Hepatocyte (in vitro differentiated cells): Measurements from ENCODE around the gene MAP2K7. TPM values are rescaled to one million over a fixed set of nuclear protein-coding genes. Genes with fewer than 3 reads are reported as not detected.

Source experiments
- DNase-seq: peaks from one replicate; pipeline ENCODE4 v3.0.0-alpha.2; 2016; ENCODE audit warnings: low spot score
- H2AFZ ChIP-seq: fragments of 200-600 bp; sonication (generic); 2 replicates; pipeline ENCODE4 v1.6.0; 2016; ENCODE audit warnings: antibody characterized with exemption, mild to moderate bottlenecking
- H3K27ac ChIP-seq: fragments of 200-600 bp; sonication (generic); 2 replicates; pipeline ENCODE4 v1.5.1; 2016; ENCODE audit warnings: mild to moderate bottlenecking
- H3K27me3 ChIP-seq: fragments of 200-600 bp; sonication (generic); 2 replicates; pipeline ENCODE4 v1.6.1; 2016
- H3K36me3 ChIP-seq: fragments of 200-600 bp; sonication (generic); replicated peaks from 2 replicates; pipeline ENCODE4 v1.5.1; 2016; ENCODE audit warnings: low read depth; ENCODE audit not compliant: insufficient read depth
- H3K4me1 ChIP-seq: fragments of 200-600 bp; sonication (generic); 2 replicates; pipeline ENCODE4 v1.5.1; 2016; ENCODE audit warnings: mild to moderate bottlenecking, moderate library complexity; ENCODE audit not compliant: insufficient read depth
- H3K4me2 ChIP-seq: fragments of 200-600 bp; sonication (generic); 2 replicates; pipeline ENCODE4 v1.6.0; 2016
- H3K4me3 ChIP-seq: fragments of 200-600 bp; sonication (generic); 2 replicates; pipeline ENCODE4 v1.5.1; 2016; ENCODE audit warnings: mild to moderate bottlenecking
- H3K79me2 ChIP-seq: fragments of 200-600 bp; sonication (generic); 2 replicates; pipeline ENCODE4 v1.6.0; 2017; ENCODE audit warnings: mild to moderate bottlenecking
- H3K9me2 ChIP-seq: fragments of 200-600 bp; sonication (generic); replicated peaks from 2 replicates; pipeline ENCODE4 v1.6.0; 2017; ENCODE audit warnings: mild to moderate bottlenecking; ENCODE audit not compliant: insufficient read depth
- H3K9me3 ChIP-seq: fragments of 200-600 bp; sonication (generic); 2 replicates; pipeline ENCODE4 v1.5.1; 2016; ENCODE audit warnings: low read depth, mild to moderate bottlenecking
- H4K20me1 ChIP-seq: fragments of 200-600 bp; sonication (generic); 2 replicates; pipeline ENCODE4 v1.6.0; 2016; ENCODE audit warnings: mild to moderate bottlenecking; ENCODE audit not compliant: insufficient read depth, poor library complexity, severe bottlenecking
- EZH2 ChIP-seq: fragments of 200-600 bp; sonication (generic); IDR thresholded peaks from 2 replicates; pipeline ENCODE4 v1.6.1; 2016; ENCODE audit warnings: antibody characterized with exemption, mild to moderate bottlenecking, borderline replicate concordance
- EZH2phosphoT487 ChIP-seq: fragments of 200-600 bp; sonication (generic); IDR thresholded peaks from one replicate; pipeline ENCODE4 v1.6.1; 2018; ENCODE audit warnings: antibody characterized with exemption, mild to moderate bottlenecking, low read depth, moderate library complexity; ENCODE audit not compliant: unreplicated experiment, severe bottlenecking
- WGBS: methylation state at CpG from one replicate; pipeline ENCODE4 v1.1.6; 2016; ENCODE audit warnings: low lambda C conversion rate; ENCODE audit errors: missing lambda C conversion rate; 5-methylcytosine and 5-hydroxymethylcytosine counted together
- polyA plus RNA-seq: library from polyadenylated mRNA; unstranded; fragments of >200 nt; fragmentation: Nextera tagmentation; extraction: Ambion mirVana; gene quantifications from 2 replicates; pipeline ENCODE4 v1.2.1, GENCODE V29; 2016
- total RNA-seq: library from RNA; depleted of rRNA; stranded (reverse); fragments of >200 nt; gene quantifications from 2 replicates; pipeline ENCODE4 v1.2.3, GENCODE V29; 2014
- TF ChIP-seq, protein P1 (sequence below): fragments of 200-600 bp; sonication (generic); IDR thresholded peaks from 2 replicates; pipeline ENCODE4 v1.5.1; 2016; ENCODE audit warnings: antibody characterized with exemption, mild to moderate bottlenecking; ENCODE audit not compliant: poor library complexity

Gene MAP2K7
- total and polyA plus RNA-seq, 2 experiments from 2014 or later, result 12.8 to 13.6 TPM

DNA sequence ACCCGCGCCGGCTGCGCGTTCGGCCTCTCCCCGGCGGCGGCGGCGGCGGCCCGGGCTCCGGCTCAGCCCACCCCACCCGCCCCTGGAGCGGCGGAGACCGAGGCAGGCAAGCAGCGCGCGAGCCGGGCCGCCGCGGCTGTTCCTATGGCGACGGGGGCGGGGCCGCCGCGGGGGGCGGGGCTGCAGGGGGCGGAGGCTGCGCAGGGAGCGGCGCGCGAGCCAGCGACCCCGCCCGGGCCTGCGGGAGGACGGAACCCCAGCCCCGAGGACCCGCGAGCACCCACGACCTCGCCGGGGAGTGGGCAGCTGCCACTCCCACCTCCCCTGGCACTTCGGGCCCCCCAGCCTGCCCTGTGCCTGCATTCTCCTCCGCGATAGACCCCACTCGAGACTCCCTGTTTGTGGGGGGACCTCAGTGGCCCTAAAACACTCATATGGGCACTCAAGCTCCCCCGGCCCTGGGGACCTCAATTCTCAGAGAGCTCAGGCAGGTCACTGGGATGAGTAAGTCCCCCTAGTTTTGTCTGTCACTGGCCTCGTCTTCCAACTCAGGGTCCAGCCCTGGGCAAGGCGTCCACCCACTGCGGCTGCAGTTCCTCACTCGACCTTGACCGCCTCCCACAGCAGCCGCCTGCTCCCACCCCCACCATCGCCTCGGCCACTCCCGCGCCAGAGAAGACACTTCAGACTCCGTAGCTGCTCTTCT lies 22.5 kb downstream of the MAP2K7 start, which contains the start of gene CTXN1:
Gene CTXN1, minus strand, starts transcription at position 115 of the 706 bp plus-strand sequence. CDS start 597 bp downstream, outside the sequence.
- Histone ChIP-seq H3K9me2 (no peaks in the 10 kb centered on the region), H3K36me3 (no peaks in the 10 kb centered on the region), H2AFZ (peak within 1 kb of the TSS; percentile 20), H3K4me2 (peak within 1 kb of the TSS; percentile 98), H3K79me2 (no peaks in the 10 kb centered on the region), H4K20me1 (no peaks in the 10 kb centered on the region), H3K4me3 (peak within 1 kb of the TSS; percentile 61), H3K4me1 (peaks cover 32% of the 10 kb centered on the region), H3K27ac (no peak within 1 kb of the TSS), H3K9me3 (no peaks in the 10 kb centered on the region), H3K27me3 (no peaks in the 10 kb centered on the region)
- WGBS, result 20% methylated on average over 16 of the region's 65 CpGs
- DNase-seq, result peak; percentile 87
- TF ChIP-seq EZH2, result no peak
- TF ChIP-seq, protein P1, sequence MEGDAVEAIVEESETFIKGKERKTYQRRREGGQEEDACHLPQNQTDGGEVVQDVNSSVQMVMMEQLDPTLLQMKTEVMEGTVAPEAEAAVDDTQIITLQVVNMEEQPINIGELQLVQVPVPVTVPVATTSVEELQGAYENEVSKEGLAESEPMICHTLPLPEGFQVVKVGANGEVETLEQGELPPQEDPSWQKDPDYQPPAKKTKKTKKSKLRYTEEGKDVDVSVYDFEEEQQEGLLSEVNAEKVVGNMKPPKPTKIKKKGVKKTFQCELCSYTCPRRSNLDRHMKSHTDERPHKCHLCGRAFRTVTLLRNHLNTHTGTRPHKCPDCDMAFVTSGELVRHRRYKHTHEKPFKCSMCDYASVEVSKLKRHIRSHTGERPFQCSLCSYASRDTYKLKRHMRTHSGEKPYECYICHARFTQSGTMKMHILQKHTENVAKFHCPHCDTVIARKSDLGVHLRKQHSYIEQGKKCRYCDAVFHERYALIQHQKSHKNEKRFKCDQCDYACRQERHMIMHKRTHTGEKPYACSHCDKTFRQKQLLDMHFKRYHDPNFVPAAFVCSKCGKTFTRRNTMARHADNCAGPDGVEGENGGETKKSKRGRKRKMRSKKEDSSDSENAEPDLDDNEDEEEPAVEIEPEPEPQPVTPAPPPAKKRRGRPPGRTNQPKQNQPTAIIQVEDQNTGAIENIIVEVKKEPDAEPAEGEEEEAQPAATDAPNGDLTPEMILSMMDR, result no peak
- TF ChIP-seq EZH2phosphoT487, result no peak

DNA sequence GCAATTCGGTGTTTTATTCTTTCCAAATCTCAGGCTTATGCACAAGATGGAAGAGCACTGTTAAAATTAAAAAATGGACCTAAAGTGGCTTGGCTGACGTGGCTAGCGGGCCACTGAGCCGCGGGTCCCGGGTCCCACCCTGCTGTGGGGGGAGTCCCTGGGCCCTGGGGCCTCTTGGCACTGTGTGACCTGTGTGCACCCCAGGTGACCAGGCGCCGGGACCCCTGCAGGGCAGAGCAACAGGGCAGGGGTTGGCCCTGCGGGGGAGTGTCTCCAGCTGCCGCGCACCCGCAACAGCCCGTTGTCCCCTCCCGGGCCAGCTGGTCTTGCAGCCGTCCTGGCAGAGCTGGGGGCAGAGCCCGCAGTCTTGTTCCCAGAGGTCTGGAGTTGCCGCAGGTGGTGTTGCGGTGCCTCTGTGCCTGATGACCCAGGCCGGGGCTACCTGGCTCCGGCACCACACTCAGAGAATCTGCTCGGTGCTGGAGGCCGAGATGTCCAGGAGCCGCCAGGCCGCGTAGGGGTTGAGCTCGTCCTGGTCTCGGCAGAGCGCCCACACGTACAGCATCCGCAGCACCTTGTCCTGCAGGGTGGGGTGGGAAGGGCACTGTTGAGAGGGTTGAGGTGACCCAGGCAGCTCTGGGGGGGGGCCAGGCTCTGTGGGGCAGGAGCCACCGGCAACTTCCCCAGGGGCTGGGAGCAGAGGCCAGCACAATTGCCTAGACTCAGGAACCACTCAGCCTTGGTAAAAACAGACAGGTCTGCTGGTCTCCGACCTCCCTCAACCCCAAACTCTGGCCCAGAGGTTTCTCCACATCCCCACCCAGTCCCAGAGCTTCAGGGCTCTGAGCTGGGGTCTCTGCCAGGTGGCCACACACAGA lies 23.3 kb downstream of the MAP2K7 start:
- Histone ChIP-seq H3K36me3 (no peaks in the 10 kb centered on the region), H3K27me3 (no peaks in the 10 kb centered on the region), H3K79me2 (no peaks in the 10 kb centered on the region), H3K9me3 (no peaks in the 10 kb centered on the region), H3K9me2 (no peaks in the 10 kb centered on the region), H4K20me1 (no peaks in the 10 kb centered on the region), H3K4me2 (peak overlapping the region; percentile 98), H3K4me3 (no peak overlapping the region), H3K4me1 (peaks cover 28% of the 10 kb centered on the region), H3K27ac (no peak overlapping the region), H2AFZ (no peak overlapping the region)
- no peak for TF ChIP-seq EZH2
- TF ChIP-seq, protein P1, result no peak
- no peak for TF ChIP-seq EZH2phosphoT487
- WGBS, result 92% methylated on average over 31 of the region's 32 CpGs
- DNase-seq, result no peak

DNA sequence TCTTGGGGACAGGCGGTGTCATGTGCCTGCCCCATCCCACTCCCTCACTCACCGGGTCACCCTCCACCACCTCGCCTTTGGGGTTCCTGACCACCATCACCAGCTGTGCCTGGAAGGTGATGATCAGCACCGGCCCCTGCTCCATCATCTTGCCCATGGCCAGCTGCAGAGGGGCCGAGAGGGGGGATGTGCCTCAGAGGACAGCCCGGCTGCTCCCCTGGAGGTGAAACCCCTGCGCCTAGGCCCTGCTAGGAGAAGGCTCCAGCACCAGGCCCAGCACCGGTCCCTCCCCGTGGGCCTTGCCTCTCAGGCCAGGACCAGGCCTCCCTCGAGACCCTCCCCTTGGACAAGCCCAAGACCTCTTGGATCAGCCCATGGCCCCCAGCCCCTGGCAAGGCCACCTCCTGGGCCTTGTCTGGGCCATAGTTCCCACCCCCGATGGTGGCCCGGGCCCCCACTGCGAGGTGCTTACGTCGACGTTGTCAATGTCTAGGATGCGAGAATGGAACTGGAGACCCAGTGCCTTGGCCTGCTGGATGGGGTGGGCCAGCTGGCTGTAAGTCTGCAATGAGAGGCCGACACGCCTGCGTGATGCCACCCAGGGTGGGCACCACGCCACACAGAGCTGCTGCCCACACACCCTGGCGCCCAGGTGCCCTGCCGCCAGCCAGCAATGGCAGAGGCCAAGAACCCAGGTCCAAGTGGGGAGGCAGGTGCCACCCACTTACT lies 24.1 kb downstream of the MAP2K7 start:
- H3K36me3 ChIP-seq, result no peaks in the 10 kb centered on the region
- peak overlapping the region; percentile 62 for H3K27ac ChIP-seq
- TF ChIP-seq EZH2 (no peak), EZH2phosphoT487 (no peak)
- TF ChIP-seq, protein P1, result no peak
- 95% methylated on average over 23 of the region's 23 CpGs for WGBS
- H3K4me3 ChIP-seq, result no peak overlapping the region
- no peaks in the 10 kb centered on the region for H4K20me1 ChIP-seq
- H2AFZ ChIP-seq, result no peak overlapping the region
- peaks cover 28% of the 10 kb centered on the region for H3K4me1 ChIP-seq
- H3K9me2 ChIP-seq, result no peaks in the 10 kb centered on the region
- no peaks in the 10 kb centered on the region for H3K79me2 ChIP-seq
- H3K9me3 ChIP-seq, result no peaks in the 10 kb centered on the region
- DNase-seq, result no peak
- no peak overlapping the region for H3K4me2 ChIP-seq
- no peaks in the 10 kb centered on the region for H3K27me3 ChIP-seq
